Renal pelvis (tissue), 4 donors: ENCODE data around the gene NOX4. TPM values are rescaled to one million over a fixed set of nuclear protein-coding genes. Genes with fewer than 3 reads are reported as not detected.
"Not testable (repeated sequence)": the region's sequence is repeated elsewhere in the genome, so short reads cannot be mapped to it uniquely, and the experiment has no call there.

Experiments
- DNase-seq: peaks from one replicate; pipeline ENCODE4 v3.0.0-alpha.2; 2013
- polyA plus RNA-seq, 3 donors: library from polyadenylated mRNA; unstranded; fragments of 120-200 nt; gene quantifications; one replicate each; pipeline ENCODE4 v1.2.1, GENCODE V29; 2013; ENCODE audit not compliant: insufficient read length in 3 of 3

NOX4 gene
- polyA plus RNA-seq, 3 donors = 40.7 to 45.2 (median 42.0) TPM

DNA sequence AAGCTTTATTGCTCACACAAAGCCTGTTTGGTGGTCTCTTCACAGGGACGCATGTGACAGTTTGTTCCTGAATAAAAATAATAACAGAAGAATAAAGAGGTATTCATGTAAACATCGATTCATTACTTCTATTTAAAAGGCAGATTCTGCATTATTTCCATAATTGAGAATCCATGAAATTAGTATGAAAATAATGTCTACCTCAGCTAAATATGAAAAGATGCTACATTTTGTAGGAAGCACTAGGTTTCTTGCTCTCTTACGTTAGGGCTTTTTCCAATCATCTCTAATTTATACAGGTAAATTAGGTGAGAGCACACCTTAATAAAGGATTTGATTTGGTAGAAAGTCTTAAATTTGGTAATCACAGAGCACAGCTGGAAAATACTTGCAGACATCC lies 103.7 kb downstream of the NOX4 start:
- DNase-seq = not testable (repeated sequence)

DNA sequence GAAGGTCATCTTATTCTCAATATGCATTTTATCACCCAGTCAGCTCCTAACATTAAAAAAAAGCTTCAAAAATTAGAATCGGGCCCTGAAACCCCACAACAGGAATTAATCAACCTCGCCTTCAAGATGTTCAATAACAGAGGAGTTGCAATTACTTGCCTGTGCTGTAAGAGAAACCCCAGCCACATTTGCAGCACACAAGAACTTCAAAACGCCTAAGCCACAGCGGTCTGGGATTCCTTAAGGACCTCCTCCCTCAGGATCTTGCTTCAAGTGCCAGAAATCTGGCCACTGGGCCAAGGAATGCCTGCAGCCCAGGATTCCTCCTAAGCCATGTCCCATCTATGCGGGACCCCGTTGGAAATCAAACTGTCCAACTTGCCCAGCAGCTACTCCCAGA lies 108.2 kb downstream of the NOX4 start:
- not testable (repeated sequence) for DNase-seq

- DNase-seq = no peak
Observed at GRCh38 chr11:89381094-89381493, 110.1 kb downstream of the NOX4 start.

- DNase-seq = not testable (repeated sequence)
Observed at GRCh38 chr11:89379976-89380771, 111.0 kb downstream of the NOX4 start.

- not testable (repeated sequence) for DNase-seq
Observed at GRCh38 chr11:89378986-89379385, 112.2 kb downstream of the NOX4 start.

DNA sequence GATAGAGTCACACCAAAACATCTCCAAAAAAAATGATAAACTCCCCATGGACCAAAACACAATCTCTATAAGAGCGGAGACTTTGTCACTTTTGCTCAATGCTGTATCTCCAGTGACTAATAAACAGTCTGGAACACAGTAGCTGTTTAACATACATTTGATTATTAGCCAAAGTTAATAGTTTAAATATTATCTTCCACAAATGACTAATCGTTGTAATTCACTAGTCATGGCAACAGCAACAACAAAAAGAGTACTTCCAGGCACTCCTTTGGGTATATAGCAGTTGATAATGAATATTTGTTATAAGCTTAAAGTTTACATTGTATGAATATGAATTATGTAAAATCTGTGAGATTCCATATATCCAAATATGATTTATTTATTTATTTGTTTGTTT lies 121.8 kb downstream of the NOX4 start:
- not testable (repeated sequence) for DNase-seq

DNA sequence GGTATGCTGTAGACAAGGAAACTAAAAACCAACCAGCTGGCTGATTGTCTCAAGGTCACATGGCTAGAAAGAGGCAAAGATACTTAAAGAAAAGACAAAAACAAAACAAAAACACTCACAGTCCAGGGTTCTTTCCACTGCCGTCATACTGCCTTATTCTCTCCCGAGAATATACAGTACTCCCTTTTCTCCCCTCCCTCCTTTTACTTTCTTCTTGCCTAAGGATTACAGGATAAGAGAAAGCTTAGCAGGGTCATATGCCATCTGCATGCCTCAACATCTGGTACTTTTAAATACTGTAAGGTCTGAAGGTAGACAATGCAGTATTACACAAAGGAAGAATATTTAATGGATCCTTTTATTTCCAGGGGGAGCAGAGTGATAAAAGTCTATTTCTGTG lies 126.3 kb downstream of the NOX4 start:
- not testable (repeated sequence) for DNase-seq

GRCh38 chr11:89361734-89362133 lies 129.4 kb downstream of the NOX4 start:
- DNase-seq = no peak

GRCh38 chr11:89359208-89359607 lies 132.0 kb downstream of the NOX4 start:
- not testable (repeated sequence) for DNase-seq

- DNase-seq = no peak
Observed at GRCh38 chr11:89358761-89359160, 132.4 kb downstream of the NOX4 start.

- no peak for DNase-seq
Observed at GRCh38 chr11:89355646-89356045, 135.5 kb downstream of the NOX4 start.

DNA sequence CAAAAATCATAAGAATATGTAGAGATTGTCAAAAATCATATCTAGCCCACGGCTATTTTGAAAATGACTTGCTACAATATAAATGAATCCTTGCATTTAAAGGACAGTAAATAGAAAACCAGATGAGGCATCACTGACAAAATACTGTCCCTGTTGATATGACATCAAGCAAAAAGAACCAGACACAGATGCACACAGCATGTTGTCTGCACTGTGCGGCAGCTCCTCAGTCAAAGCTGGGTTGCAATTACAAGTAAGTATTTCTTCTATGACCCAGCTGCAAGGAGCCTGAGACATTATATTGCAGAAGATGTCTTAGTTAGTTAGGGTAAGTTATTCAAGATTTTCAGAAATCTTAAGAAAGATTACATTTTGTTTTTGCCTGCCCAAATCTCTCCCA lies 136.7 kb downstream of the NOX4 start:
- not testable (repeated sequence) for DNase-seq

DNA sequence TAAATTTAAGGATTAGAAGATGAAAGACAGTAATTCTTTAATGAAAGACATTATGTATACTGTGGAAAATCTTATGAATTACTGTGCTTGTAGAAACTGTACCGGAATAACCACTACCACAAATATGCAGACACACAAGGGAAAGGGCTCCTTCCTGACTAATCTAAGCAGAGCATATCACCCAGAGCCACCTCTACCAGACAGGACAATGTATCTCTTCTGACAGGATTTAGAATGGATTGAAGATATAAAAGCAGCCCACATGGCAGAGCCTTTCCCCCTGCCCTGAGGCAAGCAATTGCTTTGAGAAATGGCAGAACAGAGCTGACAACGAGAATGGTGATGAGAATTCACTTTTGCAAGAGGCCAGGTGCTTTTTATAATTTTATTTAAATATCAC lies 144.1 kb downstream of the NOX4 start:
- no peak for DNase-seq

GRCh38 chr11:89346601-89347000 lies 144.6 kb downstream of the NOX4 start:
- DNase-seq = no peak

- DNase-seq = not testable (repeated sequence)
Observed at GRCh38 chr11:89342880-89343572, 148.1 kb downstream of the NOX4 start.

DNA sequence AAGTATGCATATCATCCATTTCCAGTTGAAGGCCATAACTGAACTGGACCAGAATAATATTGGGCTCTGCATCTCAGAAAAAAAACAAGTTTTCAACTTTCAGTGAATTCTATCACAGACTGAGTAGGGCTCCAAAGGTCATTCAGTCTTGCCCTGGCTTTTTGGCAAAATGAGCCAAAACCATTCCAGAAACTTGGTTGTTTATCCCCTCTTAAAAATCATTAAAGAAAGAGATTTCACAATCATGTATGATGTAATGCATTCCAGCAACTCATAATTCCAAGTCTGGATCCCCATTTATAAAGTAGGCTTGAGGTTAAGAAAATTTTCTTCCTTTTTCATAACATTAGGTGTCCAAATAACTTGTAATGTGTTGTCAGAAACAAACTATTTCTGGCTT lies 150.7 kb downstream of the NOX4 start:
- not testable (repeated sequence) for DNase-seq

DNA sequence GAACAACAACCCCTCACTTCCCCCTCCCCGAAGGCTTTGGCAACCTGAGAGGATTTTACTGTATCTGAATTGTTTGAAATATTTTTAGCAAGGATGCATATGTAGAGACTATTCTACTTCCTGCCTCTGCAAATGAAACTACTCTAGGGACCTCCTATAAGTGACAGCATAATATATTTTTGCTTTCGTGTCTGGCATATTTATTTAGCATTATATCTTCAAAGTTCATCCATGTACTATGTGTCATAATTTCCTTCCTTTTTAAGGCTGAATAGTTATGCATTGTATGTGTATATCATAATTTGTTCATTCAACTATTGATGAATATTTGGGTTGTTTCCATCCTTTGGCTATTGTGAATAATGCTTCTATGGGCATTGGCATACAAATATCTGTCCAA lies 153.1 kb downstream of the NOX4 start:
- DNase-seq = not testable (repeated sequence)

GRCh38 chr11:89337100-89337650 lies 154.0 kb downstream of the NOX4 start:
- not testable (repeated sequence) for DNase-seq

- DNase-seq = not testable (repeated sequence)
Observed at GRCh38 chr11:89333704-89334103, 157.5 kb downstream of the NOX4 start.

DNA sequence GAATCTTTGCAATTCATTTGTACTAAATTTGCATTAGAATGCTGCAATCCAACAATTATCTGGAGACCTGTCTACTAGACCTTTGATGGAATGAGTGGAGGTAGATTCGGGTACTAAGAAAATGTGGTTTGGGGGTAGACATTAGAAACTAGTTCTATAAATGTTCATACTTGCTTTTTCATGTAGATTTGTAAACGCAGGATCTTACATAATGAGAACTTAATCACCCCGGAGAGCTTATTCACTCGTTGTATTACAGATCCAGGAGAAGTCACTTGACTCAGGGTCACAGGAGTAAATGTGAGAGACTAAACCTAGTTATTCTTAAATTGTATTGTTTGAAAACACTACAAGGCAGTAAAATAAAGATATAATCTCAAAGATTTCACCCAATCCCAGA lies 159.2 kb downstream of the NOX4 start:
- not testable (repeated sequence) for DNase-seq

DNA sequence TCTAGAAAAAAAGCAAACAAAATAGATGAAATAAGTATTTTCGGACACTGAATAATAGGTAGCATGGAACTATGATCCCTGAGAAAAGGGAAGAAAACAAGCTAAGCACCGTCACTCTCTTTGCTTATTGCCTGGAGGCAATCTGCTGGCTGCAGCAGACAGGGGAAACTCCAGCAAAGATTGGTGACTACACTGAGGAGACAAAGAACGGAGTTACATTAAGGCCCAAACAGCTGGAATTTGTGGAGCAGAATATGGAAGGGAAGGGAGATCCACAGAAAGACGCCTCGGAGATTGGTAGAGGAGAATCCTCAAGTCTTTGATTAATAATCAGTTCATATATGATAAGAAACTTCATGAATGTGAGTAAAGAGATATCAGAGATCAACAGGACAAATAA lies 163.3 kb downstream of the NOX4 start:
- DNase-seq = no peak

GRCh38 chr11:89321401-89321800 lies 169.8 kb downstream of the NOX4 start:
- DNase-seq = no peak

DNA sequence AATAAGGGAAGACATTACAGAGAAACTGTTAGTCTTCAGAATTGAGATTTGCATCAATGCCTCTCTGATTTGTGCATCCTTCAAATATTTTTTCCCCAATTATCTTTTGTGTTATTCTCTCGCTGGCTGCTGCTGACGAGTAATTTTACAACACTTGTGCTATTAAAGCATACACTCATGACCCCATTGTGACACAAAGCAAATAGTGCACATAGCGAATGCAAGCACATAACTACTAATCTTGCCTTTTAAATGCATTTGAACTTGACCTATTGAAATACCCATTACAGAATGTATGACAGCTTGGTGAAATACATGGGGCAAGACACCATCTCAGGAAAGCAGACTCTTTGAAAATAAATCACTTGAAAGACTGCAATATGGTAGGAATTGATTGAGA lies 180.6 kb downstream of the NOX4 start:
- not testable (repeated sequence) for DNase-seq
